Embryonic facial prominence (tissue), 1 donor: ENCODE data around the gene GAS6.
"Not testable (repeated sequence)": the region's sequence is repeated elsewhere in the genome, so short reads cannot be mapped to it uniquely, and the experiment has no call there.

Experiments used
- DNase-seq: peaks from one replicate; pipeline ENCODE4 v3.0.0-alpha.2; 2016; ENCODE audit errors: extremely low spot score

The GAS6 gene

DNA sequence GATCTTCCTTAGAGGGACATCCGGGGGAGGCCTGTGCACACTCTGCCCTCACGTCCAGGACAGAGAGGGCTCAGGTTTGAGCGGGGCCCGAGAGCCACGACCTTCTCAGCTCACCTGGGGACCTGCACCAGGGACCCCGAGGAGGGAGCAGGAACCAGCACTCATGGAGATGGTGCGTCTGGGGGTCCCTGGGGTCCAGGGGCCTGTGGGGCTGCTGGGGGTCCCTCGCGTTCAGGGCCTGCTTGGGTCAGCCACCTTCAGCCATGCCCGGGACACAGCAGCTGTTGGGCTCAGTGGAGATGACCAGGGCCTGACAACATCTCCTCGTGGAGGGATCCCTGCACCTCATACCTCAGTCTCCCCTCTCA lies 57.8 kb downstream of the GAS6 start:
- no peak for DNase-seq

DNA sequence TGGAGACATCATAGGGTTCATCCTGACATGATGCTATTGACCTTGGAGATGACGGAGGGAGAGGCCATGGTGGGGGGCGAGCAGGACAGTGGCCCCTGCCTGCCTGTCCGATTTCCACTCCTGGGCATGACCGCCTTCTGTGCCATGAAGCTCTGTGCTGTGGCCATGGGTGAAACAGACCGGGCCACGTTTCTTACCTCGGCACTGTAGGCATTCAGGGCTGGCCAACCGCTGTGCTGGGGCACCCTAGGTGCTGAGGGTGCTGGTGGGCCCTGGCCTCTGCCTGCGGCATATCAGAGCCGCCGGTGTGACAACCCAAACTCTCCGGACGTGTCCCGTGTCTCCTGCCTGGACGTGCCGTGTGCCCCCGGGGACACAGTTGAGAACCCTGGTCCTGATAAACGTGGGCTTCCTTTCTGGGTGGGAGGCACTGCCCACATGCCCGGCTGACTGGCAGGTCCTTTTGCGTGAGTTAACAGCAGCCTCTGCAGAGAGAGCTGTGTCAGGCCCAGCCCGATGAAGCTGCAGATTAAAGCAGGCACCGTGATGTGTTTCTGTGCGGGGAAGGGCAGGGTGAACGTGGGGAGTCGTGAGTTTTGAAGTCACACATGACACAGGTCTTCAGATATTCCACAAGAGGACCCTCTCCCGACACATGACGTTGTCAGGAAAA lies 58.3 kb downstream of the GAS6 start:
- DNase-seq = no peak

DNA sequence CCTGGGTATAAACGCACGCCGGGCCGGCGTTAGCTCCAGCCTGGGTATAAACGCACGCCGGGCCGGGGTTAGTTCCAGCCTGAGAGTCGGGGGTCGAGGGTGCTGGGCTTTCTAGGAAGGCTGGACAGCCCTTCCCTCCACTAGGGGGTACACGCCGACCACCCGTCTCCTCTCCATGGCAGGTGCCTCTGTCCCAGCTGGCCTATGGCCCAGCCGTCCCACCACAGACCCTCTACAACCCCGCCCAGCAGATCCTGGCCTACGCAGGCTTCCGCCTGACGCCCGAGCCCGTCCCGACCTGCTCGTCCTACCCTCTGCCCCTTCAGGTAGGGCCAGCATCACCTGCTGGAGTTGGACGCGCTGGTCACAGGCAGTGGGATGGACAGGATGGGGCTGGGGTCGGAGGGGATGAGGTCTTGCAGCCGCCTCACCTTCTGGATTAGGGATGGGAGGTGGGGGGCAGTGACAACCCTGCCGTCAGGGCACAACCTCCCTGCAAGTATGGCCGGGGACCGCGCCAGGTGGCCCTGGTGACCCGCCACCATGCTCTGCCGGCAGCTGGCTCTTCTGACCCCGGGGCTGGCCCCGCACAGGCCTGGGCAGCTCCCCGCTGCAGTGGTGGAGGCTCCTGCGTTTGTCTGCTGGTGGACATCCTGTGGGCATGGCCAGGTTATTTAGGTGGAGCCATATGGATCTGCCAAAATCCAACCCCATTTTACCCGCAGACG lies 59.0 kb downstream of the GAS6 start:
- no peak for DNase-seq

DNA sequence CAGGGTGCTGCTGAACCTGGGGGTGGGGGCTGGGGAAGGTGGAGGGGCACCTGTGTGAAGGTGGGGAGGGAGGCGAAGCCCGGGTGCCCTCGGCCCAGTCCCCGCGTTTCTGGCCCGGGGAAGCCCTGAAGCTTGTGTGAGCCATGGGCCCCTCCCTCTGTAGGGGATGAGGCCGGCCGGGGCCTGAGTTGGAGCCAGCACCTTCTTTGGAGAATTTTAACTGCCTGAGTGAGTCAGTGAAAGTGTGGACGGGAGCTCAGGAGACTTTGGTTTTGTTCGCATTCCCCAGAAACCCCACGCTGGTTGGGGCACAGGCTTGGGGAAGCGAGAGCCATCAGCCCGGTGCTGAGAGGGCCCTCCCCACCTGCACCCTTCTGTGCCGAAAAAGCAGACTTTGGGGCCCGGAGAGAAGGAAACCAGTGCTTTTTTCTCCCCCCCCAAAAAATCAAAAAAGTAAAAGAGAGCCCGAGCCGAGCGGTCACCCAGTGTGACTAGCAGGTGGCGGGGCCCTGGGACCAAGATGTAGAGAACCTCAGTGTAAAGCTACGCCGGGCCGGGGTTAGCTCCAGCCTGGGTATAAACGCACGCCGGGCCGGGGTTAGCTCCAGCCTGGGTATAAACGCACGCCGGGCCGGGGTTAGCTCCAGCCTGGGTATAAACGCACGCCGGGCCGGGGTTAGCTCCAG lies 59.7 kb downstream of the GAS6 start:
- DNase-seq = no peak

DNA sequence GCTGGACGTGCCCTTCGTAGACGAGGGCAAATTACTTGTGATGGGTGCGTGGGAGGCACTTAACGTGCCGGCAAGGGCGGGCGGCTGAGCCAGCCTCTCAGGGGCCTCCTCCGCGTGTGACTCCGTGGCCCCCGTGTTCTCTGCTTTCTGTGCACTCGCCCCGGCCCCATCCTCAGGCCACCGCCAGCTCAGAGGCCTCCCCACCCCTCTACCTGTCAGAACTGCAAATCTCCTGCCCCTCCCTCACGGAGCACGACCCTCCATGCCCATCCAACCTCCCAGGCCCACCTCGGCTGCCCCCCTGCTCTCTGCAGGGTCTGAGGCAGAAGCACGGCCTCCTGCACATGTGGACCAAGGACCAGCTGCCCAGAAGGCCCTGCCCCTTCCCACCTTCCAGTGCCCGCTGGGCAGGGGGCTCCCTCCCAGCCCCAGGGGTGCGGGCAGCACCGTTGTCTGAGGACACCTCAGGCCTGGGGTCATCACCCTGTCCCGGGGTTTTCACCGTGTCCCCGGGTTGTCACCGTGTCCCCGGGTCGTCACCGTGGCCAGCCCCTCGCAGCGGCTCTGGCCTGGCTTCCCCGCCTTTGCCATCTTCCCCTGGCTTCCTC lies 60.4 kb downstream of the GAS6 start:
- DNase-seq = no peak

DNA sequence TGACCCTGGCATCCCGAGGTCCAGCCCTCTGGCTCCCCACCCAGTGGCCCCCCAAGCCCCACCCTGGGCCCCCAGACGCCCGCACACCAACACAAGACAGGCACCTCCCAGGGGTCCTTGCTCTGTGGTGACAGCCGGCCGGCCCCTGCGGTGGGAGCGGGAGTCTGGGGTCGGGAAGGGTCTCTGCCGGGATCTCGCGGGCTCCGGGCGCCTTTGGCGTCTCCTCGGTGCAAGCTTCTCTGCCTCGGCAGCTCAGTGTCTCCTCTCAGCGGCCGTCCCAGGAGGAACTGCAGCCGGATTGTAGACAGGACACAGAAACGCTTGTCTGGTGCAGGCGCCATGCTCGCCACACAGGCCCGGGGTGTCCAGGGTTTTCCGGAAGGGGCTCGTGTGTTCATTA lies 61.1 kb downstream of the GAS6 start:
- DNase-seq = no peak

DNA sequence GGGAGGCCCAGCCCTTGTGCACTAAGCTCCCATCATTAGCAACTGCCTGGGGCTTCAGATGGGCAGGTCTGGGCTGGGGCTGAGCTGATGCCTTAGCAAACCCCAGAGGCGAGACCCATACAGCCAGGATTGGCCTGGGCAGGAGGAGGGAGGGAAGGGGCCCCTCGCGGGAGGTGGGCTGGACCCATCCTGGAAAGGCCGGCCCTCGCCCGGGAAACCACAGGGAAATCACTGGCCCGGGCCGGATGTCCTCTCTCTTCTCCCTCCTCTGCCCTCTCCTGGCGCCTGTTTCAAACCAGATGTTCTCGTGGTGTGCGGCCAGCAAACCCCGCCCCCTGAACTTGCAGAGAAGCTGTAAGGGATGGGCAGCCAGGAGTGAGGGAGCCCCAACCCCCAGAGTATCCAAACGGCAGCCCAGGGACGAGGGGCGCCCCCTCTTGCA lies 61.8 kb downstream of the GAS6 start:
- DNase-seq = no peak

DNA sequence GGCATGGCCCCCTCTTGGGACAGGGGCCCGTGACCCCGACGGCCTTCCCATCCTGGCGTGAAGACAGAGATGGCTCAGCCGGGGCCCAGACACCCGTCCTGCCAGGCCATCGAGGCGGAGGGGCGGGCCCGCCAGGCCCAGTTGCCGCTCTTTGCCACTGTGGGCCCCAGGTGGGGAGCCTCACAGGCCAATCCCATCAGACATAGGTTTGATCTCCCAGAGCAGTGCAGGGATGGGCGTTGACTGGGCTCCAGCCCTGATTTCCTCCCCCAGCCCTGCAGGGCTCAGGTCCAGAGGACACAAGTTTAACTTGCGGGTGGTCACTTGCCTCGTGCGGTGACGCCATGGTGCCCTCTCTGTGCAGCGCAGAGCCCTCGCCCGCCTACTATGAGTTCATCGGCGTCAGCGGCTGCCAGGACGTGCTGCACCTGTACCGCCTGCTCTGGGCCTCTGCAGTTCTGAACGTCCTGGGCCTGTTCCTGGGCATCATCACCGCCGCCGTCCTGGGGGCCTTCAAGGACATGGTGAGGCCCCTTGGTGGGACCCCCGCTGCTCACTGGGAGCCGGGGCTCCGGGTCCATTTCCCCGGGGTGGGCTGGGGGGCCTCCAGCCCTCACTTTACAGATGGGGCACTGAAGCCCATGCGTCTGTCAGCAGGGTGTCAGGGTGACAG lies 62.5 kb downstream of the GAS6 start:
- no peak for DNase-seq

DNA sequence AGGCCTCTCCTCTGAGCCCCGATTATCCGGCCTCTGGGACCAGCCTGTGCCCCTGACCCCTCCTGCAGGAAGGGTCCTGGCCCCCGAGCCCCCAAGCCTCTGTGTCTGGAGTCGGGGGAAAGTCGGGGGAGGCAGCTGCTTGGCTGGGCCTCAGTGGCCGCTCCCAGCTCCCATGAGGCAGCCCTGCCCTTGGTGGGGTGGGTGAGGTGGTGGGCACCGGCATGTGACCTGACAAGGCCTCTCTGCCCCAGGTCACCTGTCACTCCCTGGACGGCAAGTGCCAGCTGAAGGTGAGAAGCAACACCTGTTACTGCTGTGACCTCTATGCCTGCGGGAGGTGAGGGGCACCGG lies 63.3 kb downstream of the GAS6 start:
- no peak for DNase-seq

DNA sequence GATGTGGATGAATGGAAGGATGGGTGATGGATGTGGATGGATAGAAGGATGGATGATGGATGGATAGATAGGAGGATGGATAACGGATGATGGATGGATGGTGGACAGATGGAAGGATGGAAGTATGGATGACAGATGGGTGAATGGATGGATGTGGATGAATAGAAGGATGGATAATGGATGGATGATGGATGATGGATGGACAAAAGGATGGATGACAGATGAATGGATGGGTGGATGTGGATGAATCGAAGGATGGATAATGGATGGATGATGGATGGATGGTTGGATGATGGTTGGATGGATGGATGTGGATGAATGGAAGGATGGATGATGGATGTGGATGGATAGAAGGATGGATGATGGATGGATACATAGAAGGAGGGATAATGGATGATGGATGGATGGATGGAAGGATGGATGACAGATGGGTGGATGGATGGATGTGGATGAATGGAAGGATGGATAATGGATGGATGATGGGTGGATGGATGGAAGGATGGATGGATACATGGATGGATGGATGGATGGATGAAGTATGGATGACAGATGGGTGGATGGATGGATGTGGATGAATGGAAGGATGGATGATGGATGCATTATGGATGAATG lies 65.6 kb downstream of the GAS6 start:
- DNase-seq = no peak

DNA sequence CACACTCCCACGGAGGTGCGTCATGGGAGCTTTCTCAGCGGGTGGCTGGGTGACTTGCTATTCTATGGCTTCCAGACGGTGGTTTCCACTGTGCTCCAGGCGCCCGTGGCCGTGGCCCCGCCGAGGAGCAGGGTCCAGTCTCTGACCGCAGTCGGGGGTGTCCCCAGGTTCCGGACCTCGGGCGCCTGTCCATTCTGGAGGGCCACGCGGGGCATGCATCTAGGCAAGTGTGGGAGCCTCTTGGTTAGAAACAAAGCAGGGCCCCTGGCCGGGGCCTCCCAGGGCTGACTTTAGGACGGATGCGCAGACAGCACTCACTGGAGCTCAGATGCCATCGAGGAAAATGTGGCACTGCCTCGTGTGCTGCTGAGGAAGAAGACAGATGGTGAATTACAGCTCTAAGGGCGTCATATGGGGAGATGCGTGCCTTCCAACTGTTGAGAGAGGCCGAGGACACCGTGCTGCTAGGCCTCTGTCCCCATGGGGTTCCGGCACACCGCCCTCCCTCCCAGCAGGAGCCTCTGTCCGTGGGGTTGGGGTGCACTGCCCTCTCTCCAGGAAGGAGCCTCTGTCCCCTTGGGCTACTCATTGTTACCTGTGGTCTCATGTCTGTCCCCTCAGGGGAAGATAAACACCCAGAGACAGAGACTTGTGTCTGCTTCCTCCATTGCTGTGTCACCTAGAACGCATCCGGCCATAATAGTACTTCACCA lies 66.8 kb downstream of the GAS6 start:
- no peak for DNase-seq

DNA sequence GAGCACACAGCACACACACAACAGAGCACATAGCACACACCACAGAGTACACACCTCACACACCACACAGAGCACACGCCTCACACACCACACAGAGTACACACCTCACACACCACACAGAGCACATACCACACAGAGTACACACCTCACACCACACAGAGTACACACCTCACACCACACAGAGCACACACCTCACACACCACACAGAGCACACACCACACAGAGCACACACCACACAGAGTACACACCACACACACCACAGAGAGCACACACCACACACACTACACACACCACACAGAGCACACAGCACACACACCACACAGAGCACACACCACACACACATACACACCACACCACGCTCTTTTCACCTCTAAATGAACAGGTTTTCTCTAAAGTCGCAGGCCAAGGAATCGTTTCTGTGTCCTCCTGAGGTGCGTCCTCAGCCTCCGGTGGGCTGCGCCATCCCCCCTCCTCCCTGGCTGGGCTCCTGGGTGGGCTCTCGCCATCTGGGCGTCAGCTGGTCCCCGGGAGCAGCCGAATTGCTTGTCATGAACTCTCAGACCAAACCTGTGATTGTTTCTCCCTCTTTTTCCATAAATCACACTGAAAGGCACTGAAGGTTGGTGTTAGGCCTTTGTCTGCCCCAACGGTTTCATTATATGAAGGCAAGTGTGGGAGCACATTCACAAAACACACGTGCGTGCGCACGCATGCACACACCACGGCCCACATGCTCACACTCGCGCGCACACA lies 67.5 kb downstream of the GAS6 start:
- DNase-seq = no peak

DNA sequence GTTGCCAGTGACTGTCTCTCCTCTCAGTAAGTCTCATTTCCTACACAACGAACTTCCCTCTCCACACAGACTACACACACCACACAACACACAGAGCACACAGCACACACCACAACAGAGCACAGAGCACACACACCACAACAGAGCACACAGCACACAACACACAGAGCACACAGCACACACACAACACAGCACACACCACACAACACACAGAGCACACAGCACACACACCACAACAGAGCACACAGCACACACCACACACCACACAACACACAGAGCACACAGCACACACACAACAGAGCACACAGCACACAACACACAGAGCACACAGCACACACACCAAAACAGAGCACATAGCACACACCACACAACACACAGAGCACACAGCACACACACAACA lies 68.5 kb downstream of the GAS6 start:
- DNase-seq = not testable (repeated sequence)

DNA sequence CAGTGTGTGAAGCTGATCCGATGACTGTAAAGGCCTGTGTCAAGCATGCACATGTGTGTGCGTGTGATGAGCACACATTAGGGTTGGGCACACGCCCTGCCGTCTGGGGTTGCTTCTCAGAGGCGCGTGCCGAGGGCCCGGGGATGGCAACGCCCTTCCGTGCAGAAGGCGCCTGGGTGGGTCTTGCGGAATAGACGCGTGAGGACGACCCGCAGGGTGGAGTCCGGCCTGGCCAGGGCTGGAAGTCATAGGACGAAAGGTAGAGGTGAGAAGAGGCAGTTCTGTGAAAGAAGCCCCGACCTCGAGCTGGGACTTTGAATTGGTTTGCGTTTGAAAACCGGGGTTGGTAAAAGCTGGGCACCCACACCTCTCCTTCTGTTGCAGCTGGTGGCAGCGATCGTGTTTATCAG lies 69.1 kb downstream of the GAS6 start:
- DNase-seq = no peak

DNA sequence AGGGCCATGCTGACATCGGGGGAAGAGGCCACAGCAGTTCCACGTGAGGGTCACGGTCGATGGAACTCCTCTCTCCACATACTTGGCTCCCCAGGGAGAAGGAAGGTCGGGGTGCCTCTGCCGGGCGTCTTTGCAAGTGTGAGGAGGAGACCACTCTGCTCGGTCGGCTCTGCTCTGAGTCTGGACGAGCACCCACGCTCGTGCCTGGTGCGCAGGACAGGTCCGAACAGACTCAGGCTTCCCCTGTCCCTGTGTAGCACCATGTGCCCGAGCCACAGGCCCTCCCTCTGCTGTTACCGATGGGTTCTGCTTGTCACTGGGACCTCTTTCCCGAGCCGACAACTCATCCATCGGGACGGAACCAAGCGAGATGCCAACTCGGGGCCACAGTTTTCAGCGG lies 69.8 kb downstream of the GAS6 start:
- DNase-seq = no peak

DNA sequence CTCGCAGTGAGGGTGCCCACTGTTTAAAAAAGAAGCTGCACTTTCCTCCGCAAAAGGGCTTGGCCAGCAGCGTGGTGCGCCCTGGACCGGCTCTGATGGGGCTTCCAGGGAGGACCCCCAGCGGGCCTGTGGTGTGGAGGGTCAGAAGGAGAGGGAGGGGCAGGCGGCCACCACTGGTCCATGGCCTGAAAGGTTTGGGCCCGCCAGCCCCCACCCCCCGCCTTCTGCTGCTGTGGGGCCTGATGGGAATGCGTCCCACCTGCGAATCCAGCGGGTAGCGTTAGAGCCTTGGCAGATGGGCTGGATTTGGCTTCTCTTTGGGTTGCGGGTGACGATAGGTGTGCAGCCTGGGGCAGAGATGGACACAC lies 70.2 kb downstream of the GAS6 start:
- no peak for DNase-seq

DNA sequence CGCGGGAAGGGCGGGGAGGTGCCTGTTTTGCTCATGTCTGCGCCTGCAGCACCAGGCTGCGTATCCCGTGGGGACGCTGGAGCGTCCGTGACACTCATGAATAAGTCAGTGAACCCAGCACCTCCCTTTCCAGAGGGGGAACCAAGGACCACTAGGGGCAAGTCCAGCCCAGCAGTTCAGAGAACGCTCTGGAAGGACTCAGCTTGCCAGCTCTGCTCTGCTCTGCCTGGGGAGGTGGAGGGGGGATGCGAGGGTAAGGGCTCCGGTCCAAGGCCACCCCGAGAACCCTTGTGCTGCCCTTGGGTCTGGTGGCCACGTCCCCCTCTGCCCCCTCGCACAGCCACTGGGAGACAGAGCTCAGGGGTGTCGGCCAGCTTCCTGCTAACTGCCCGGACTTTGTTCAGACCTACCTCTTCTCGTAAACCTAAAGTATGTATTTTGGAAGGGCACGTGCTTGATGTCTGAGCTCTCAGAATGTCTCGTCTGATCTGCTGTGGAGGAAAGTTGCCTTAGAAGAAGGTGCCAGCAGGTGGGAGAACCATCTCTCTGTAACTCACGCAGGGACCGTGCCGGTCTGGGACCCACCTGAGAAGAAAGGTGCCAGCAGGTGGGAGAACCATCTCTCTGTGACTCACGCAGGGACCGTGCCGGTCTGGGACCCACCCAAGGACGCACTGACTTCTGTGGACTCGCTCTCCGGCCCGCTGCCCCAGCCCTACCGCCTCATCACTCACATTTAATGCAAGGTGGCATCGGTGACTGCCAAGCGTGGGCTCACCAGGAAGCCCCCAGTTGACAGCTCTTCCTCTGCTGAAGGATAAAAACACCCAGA lies 70.8 kb downstream of the GAS6 start:
- DNase-seq = no peak

DNA sequence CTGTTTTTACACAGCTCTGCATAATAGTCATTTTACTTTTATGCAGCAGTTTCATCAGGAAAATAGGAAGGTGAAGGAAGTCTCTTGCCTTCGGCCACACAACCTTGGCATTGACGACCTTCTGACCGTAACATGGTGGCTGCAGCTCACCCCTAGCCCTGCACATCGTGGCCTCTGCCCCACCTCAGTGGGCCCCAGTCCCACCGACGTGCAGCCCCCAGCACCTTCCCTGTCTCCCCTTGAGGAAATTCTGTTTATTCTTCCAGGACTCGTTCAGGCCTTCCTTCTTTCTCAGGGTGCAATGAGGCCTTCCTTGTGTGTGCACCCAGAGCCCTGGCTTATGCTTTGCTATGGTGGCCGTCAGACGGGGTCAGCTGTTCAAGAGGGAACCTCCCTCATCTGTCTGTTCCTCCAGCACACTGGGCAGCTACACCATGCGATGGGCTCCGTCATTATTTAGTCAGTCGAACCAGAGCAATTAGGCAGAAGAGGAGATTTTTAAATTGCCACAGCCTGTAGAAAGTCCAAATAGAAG lies 71.6 kb downstream of the GAS6 start:
- no peak for DNase-seq

DNA sequence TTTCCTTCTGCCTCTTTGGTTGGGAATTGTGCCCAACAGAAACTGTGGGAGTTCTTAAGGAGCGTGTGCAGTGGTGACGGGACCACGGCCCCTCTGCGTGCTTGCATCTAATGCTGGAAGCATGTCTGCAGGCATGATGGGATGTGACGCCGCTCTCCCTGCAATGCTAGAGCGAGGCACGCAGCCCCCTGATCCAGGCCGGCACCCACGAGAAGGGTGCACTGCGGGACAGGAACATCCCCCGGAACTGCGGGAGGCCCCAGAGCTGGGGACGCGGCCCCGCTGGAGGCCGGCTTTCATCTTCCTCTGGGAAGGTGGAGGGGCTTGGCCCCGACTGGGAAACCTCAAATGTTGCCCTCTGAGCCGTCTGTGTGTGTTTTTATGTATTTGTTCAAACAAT lies 72.1 kb downstream of the GAS6 start:
- no peak for DNase-seq
